ENCODE results near the gene SCPEP1.

SCPEP1 gene

GRCh38 chr17:57037411-57037810 lies 59.5 kb downstream of the SCPEP1 start:
- DNase-seq (ENCODE audit: low read depth in 3 of 3, low spot score in 1 of 3) = no peak

GRCh38 chr17:57038486-57038885 lies 60.6 kb downstream of the SCPEP1 start:
- no peak for DNase-seq (ENCODE audit: low read depth in 3 of 3, low spot score in 1 of 3)

GRCh38 chr17:57040571-57040970 lies 62.6 kb downstream of the SCPEP1 start:
- DNase-seq (ENCODE audit: low read depth in 3 of 3, low spot score in 1 of 3) = no peak

- no peak for DNase-seq (ENCODE audit: low read depth in 3 of 3, low spot score in 1 of 3)
These were observed 65.3 kb downstream of the SCPEP1 start for GRCh38 chr17:57043276-57043675.

GRCh38 chr17:57044976-57045867 lies 67.3 kb downstream of the SCPEP1 start:
- no peak for DNase-seq (ENCODE audit: low read depth in 3 of 3, low spot score in 1 of 3)

GRCh38 chr17:57045868-57046704 lies 68.2 kb downstream of the SCPEP1 start:
- DNase-seq (ENCODE audit: low read depth in 3 of 3, low spot score in 1 of 3) = peak in 1 of 3 donors; percentile 12

GRCh38 chr17:57046749-57047148 lies 68.8 kb downstream of the SCPEP1 start:
- DNase-seq (ENCODE audit: low read depth in 3 of 3, low spot score in 1 of 3) = no peak

GRCh38 chr17:57048096-57048495 lies 70.2 kb downstream of the SCPEP1 start:
- DNase-seq (ENCODE audit: low read depth in 3 of 3, low spot score in 1 of 3) = no peak

- DNase-seq (ENCODE audit: low read depth in 3 of 3, low spot score in 1 of 3) = no peak
These were observed 72.4 kb downstream of the SCPEP1 start for GRCh38 chr17:57050306-57050705.

GRCh38 chr17:57051886-57052361 lies 74.0 kb downstream of the SCPEP1 start:
- DNase-seq (ENCODE audit: low read depth in 3 of 3, low spot score in 1 of 3) = no peak
